GM19043 (cell line): Measurements from ENCODE around the gene TCF7L2.
"Not testable (repeated sequence)": the region's sequence is repeated elsewhere in the genome, so short reads cannot be mapped to it uniquely, and the experiment has no call there.

Source experiments
- ATAC-seq: cut with Tn5 transposase; IDR thresholded peaks from one replicate; pipeline ENCODE4 v1.9.1; 2021; ENCODE audit warnings: low read depth; ENCODE audit not compliant: unreplicated experiment

The TCF7L2 gene

GRCh38 chr10:113060201-113061053, 110.4 kb downstream of the TCF7L2 start:
- no peak for ATAC-seq

DNA sequence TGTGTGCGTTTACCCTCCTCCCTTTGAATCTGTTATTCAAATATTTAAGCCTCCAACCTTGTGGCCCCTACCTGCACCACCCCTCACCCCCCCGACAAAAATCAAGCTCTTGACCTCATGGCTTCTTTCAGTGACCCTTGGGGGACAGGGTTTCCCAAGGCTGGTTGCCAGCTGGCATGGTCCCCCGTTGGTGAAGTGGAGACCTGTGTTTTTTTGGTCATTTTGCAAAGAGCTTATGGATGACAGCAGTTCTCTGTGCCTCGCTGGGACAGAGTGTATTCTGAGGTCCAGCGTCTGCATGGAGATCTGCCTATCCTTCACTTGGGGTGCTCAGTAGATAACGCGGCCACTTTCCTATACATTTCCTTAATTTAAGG, 111.0 kb downstream of the TCF7L2 start:
- no peak for ATAC-seq

GRCh38 chr10:113061557-113061956, 111.5 kb downstream of the TCF7L2 start:
- no peak for ATAC-seq

DNA sequence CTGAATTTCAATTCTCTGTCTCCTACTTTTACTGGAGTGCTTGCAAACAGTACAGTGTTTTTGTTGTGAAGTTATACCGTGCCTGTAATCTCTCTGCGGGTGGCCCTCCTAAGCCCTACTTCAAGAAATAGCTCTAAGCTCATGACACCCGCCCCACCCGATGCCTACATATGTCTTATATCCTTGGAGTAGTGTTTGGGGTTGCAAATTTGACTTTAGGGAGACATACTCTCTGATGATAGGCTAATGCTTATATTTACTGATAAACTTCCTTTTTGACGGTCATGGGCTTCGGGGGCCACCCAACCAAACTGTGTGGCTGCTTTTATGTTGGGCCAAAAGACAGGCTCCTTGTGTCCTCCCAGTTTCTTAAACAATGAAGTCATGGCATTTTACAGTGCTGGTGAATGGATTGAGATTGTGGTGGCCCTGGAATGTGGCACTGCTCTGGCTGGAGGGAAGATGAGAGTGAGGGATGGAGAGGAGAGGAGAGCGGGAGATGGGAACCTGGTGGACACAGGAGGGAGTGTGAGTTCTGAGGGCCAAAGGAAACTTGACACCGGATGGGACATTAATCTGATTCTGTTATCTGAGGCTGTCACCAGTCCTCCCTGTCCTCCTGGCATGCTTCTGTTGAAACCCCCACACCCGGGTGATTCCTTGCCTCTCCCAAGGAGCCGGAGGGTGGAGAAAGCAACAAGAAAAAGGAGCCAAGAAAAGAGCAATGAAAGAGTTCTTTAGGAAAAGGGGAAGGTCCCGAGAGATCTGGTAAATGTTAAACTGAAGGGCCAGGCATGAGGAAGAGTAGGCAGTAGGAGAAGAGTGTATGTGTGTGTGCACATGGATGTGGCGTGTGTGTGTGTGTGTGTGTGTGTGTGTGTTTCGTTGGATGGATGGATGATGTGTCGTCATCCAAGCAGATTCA, 113.3 kb downstream of the TCF7L2 start:
- ATAC-seq = no peak

DNA sequence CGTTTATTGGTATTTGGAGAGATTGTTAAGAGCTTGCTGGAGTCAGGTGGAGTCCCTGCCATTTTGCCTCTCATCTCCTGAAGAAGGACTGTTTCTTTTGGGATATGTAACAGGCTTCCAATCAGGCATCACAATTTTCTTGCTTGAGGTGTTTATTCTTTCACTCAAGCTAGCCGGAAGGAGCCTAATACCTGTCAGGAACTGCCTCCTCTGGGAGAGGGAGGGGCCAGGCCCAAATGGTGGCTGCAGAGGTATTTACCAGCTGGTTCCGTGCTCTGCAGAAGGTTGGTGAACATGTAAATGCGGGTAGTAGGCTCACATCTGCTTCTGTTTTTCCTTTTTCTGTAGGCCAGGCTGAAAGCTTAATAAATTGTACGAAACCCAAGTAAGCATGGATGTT, 114.0 kb downstream of the TCF7L2 start:
- ATAC-seq = no peak

GRCh38 chr10:113066120-113066519, 116.1 kb downstream of the TCF7L2 start:
- ATAC-seq = not testable (repeated sequence)

- no peak for ATAC-seq
These were observed 116.7 kb downstream of the TCF7L2 start for GRCh38 chr10:113066561-113067312.

- ATAC-seq = no peak
These were observed 117.5 kb downstream of the TCF7L2 start for GRCh38 chr10:113067501-113067900.

DNA sequence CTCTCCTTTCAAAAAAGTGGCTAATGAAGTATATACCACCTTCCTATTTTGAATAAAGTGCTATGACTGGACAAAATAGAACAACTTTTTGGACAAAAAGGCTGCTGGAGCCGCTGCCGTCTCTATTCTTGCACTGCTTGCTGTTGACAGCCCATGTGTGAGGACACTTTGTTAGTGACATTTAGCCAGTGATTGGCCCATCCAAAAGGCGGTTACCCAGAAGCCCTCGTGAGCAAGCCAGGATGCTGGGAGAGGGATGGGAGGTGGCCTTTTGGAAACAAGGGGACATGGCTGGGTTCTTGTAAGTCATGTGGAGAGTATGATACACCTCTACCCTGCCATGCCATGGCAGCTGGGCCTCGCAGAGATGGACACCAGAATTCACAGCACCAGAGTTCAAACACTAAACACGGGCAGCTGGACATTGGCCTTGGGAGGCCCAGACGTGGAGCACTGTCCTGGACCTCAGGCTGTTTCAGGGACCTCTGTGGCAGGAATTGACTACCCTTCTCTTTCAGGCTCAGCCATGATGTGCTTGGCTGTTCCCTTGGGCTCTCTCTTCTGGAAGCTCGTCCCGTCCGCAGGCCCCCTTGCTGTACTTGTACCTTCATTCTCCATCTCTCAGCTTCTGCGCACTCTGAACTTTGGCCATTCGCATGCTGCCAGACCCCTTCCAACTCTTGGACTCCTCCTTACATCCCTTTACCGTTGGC, 118.3 kb downstream of the TCF7L2 start:
- no peak for ATAC-seq

DNA sequence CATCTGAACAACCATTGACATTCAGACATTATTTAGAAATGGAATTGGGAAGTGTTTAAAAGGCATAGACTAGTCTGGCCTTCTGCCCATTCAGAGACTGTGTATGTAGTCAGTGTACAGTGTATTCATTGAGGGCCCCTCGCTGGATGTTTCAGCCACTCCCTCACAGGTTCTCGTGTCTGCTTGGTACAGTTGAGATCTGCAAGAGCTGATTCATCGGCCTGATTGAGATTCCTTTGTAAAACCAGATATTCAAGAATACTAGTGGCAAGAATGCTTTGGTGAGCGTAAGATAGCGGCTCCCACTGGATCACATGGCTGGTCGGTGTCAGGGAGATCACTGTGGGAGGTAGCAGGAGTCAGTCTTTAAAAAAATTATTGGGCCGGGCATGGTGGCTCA, 119.5 kb downstream of the TCF7L2 start:
- ATAC-seq = no peak

- no peak for ATAC-seq
These were observed 121.4 kb downstream of the TCF7L2 start for GRCh38 chr10:113071446-113071845.

DNA sequence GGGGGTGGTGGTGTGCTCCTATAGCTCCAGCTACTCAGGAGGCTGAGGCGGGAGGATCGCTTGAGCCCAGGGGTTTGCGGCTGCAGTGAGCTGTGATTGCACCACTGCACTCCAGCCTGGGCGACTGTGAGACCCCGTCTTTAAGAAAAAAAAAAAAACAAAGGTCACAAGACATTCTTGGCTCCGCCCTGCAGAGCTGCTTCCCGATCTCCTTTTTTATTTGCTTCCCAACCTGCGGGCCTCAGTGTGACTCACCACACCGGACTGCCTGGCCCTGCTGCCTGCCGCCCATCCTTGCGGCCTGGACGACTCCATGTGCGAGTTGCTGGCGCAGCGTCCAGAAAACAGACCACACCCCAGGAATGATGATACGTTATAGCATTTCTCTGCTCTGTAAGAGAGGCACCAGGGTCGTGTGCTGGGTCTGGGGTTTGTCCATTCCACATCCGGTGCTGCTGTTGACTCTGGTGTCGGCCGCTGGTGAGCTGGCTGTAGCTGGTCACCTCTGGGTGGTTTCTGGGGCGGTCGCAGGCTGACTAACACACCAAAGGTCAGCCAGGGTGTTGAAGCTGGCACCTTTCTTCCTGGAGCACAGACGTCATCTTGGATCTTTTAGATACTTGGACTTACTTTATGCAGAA, 123.6 kb downstream of the TCF7L2 start:
- ATAC-seq = no peak

DNA sequence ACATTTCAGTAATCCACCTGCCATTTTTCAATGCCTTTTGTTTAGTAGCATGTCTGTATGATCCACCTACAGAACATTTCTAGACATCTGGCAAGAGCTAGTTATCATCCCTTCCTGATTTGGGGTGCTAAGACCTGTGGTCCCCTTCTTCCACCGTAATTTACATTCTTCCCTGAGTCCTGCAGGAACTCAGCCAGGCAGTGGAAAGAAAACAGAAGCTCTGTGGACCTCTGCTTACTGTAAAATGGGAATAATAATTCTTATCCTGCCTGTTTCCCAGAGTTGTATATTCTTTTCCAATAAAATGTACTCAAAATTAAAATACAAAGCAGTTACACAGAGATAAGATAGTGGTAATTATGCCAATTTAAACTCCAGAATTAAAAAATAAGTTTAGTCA, 126.9 kb downstream of the TCF7L2 start:
- ATAC-seq = no peak

DNA sequence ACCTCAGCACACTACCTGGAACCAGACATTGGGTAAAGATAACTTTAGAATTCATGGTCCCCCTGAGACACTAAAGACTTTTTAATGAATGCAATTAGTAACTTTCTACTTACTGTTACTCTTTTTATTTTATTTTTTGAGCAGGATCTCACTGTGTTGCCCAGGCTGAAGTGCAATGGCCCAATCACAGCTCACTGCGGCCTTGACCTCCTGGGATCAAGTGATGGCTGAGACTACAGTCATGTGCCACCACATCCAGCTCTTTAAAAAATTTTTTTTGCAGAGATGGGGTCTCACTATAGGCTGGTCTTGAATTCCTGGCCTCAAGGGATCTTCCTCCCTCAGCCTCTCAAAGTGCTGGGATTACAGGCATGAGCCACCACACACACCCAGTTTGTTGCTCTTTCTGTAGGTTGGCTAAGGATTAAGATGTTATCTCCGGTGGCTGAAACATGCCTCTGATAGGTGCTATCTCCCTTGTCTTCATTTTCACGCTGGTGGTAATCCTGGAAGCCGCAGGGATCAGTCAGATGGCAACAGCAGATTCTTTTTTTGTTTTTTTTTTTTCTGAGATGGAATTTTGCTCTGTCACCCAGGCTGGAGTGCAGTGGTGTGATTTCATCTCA, 128.3 kb downstream of the TCF7L2 start:
- no peak for ATAC-seq

DNA sequence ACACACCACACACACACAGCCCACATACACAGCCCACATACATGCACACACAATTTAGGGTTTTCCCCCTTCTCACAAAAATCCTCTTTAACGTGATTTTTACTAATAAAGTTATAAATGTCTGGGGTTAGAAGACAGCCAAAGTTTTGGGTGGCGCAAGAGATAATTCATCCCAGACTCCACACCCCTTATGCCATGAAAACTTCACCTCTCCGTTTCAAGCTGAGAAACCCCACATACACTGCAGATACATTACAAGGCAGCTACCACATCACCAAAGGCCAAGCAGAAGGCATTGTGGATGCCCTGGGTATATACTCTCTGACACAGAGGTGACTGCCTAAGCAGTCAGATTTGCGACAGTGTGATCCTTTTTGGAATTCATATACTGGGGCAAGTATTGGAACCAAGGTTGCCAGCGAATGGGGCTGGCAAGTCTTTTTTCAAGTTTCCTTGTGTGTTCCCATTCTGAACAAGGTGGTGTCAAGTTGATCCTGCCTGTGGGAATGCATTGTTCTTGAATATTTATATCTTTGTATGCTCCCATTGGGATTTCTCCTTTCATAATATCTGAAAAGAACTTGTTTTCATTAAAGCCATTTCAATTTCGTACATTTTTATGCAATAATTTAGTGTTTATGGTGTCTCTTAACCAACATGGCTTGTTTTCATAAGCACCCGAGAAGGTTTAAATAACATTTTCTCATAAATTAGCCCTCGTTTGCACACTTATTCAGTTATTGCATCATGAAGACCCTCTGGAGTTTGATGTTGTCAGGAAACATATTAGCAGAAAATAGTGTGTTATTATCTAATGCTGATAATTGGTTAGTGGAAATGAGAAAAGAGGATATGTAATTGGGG, 130.2 kb downstream of the TCF7L2 start:
- no peak for ATAC-seq

GRCh38 chr10:113080925-113081229, 130.8 kb downstream of the TCF7L2 start:
- ATAC-seq = no peak

- ATAC-seq = no peak
These were observed 134.0 kb downstream of the TCF7L2 start for GRCh38 chr10:113084031-113084430.

DNA sequence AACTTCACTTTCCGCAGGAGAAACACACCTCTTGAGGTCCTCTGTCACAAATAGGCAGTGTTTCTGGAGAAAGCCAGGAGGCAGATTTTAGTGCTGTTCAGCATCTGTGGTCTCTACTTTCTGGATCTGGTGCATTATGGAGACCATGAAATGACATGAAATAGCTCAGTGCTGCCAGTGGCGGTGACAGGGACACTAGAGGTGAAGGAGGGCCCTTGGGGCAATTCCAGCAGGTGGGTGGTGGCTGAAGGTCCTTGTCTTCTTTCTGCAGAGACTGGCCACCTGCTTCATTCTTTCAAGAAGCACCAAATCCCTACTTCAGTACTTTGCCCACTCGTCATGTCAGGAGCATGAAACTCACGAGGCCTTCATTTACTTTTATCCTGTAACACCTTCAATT, 135.7 kb downstream of the TCF7L2 start:
- ATAC-seq = no peak

- no peak for ATAC-seq
These were observed 136.2 kb downstream of the TCF7L2 start for GRCh38 chr10:113086282-113086681.
